NCI-H1105 (cell line): ENCODE data around the gene POLR3A.
"Not testable (repeated sequence)": the region's sequence is repeated elsewhere in the genome, so short reads cannot be mapped to it uniquely, and the experiment has no call there.

ENCODE experiments used
- DNase-seq: peaks from one replicate; lab custom pipeline; 2025; lab: John Stamatoyannopoulos, UW

POLR3A gene

GRCh38 chr10:78029269-78030226, at the start of gene POLR3A:
Gene POLR3A, minus strand, starts transcription at chr10:78029515. Its CDS starts 108 bp downstream, at chr10:78029407.
- peak; percentile 82 for DNase-seq

GRCh38 chr10:78078539-78079330, 49.4 kb upstream of the POLR3A start:
- no peak for DNase-seq

GRCh38 chr10:78075806-78076205, 46.5 kb upstream of the POLR3A start:
- not testable (repeated sequence) for DNase-seq

- no peak for DNase-seq
Observed at GRCh38 chr10:78072504-78072903, 43.2 kb upstream of the POLR3A start.

- no peak for DNase-seq
Observed at GRCh38 chr10:78071857-78072179, 42.5 kb upstream of the POLR3A start.

GRCh38 chr10:78071140-78071856, 42.0 kb upstream of the POLR3A start:
- no peak for DNase-seq

GRCh38 chr10:78070726-78071125, 41.4 kb upstream of the POLR3A start:
- no peak for DNase-seq

- not testable (repeated sequence) for DNase-seq
Observed at GRCh38 chr10:78070064-78070463, 40.7 kb upstream of the POLR3A start.

GRCh38 chr10:78069151-78069550, 39.8 kb upstream of the POLR3A start:
- DNase-seq, result no peak

- DNase-seq, result no peak
Observed at GRCh38 chr10:78066728-78067430, 37.6 kb upstream of the POLR3A start.

GRCh38 chr10:78066012-78066411, 36.7 kb upstream of the POLR3A start:
- DNase-seq, result no peak

GRCh38 chr10:78065611-78066010, 36.3 kb upstream of the POLR3A start:
- no peak for DNase-seq

GRCh38 chr10:78064919-78065318, 35.6 kb upstream of the POLR3A start:
- DNase-seq, result not testable (repeated sequence)

- DNase-seq, result no peak
Observed at GRCh38 chr10:78063236-78063635, 33.9 kb upstream of the POLR3A start.

GRCh38 chr10:78062296-78062695, 33.0 kb upstream of the POLR3A start:
- no peak for DNase-seq

GRCh38 chr10:78059906-78060702, 30.8 kb upstream of the POLR3A start:
- DNase-seq, result no peak

GRCh38 chr10:78058562-78058961, 29.2 kb upstream of the POLR3A start:
- no peak for DNase-seq

- DNase-seq, result no peak
Observed at GRCh38 chr10:78053211-78053868, 24.0 kb upstream of the POLR3A start.

- DNase-seq, result no peak
Observed at GRCh38 chr10:78049851-78050250, 20.5 kb upstream of the POLR3A start.

GRCh38 chr10:78047314-78047891, 18.1 kb upstream of the POLR3A start:
- peak; percentile 50 for DNase-seq
